GM21360 (cell line): ENCODE measurements around the gene ZNF563.
A peak's percentile ranks its signal among the peaks of the same experiment; 100 is the strongest.

Experiments used
- ATAC-seq: cut with Tn5 transposase; IDR thresholded peaks from one replicate; pipeline ENCODE4 v1.9.1; 2021; ENCODE audit warnings: mild to moderate bottlenecking, moderate library complexity; ENCODE audit not compliant: unreplicated experiment

Gene ZNF563

DNA sequence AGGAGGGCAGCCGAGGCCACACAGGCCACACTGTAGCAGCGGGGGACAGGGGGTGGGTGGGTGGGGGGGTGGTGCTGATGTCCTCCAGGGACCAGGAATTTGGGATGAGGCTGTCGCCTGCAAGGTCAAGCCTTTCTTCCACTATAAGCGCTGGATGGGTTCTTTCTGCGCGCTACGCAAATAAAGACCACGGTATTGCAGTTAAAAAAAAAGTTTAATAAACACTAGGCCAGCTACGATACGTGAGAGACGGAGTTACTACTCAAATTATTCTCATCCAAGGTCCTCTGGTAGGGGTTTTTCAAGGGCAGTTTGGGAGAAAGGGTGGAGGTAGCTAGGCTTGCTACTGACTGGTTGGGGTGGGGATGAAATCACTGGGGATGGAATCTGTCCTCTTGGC lies 38.2 kb downstream of the ZNF563 start:
- ATAC-seq = no peak

DNA sequence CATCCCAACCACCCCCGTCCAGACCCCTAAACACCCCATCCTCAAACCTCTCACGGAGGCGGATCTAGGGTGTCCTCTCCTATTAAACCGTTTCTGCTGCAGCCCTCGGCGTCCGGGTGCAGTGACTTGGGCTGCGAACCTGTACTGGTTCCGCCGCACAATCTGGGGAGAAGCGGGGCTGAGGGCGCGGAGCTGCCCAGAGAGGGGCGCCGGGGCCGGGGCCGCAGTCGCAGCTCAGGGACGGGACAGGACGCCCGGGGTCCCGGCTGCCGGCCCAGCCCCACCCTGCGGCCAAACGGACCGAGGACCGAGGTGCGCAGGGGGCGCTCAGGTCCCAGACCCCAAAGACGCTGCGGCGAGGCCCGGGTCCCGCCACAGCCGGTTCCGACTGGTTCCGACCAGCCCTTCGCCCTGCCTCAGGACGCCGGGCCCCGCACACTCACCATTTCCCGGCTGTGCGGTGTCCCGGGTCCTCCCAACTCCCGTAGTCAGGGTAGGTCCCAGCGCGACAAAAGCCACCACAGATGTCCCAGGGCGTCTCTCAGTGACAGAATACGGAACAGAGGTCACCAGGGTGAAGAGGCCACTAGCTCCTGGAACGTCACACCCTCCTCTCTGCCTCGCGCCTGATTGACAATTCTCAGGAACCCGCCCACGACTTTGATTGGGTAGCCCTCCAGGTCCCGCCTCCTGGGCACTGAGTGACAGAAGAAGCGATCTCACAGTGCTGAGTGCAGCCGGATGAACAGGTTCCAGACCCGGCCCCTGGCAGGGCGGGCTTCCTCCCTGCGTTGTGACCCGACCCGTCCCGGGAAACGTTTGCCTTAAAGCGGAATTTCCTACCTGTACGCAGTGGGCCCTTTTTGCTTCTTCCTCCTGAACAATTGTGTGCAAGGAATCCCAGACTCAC lies 38.9 kb downstream of the ZNF563 start, which contains the start of gene ZNF44:
TSS of gene ZNF44 (minus strand) at position 635 of the 910 bp plus-strand sequence. CDS start at position 446, 189 bp downstream.
- peak; percentile 77 for ATAC-seq

DNA sequence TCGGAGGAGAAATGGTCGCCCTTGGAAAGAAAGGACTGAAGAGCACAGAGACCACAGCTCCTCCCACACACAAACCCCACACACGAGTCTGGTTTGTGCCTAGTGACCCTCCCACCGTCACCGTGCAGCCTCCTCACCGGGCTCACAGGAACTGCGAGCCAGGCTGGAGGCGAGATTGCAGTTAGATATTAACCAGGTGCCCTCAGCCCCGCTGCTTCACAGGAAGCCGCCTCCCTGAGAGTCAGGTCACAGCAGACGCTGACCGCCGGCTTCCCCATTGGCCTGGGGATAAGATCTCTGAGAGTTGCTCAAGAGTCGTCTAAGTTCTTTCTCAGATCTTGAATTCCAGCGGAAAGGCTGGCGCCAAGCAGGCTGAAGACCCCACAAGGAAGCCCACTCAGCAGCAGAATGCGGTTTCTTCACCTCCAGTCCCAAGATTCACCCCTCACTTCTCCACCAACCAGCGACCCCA lies 39.6 kb downstream of the ZNF563 start:
- no peak for ATAC-seq

DNA sequence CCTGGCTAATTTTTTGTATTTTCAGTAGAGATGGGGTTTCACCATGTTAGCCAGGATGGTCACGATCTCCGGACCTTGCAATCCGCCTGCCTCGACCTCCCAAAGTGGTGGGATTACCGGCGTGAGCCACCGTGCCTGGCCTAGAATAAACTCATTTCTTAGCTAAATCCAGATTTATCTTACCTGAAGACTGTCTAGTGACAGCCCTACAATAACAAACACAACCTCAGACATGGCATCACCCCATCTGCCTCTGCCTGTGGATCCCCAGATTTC lies 43.7 kb downstream of the ZNF563 start:
- ATAC-seq = no peak

DNA sequence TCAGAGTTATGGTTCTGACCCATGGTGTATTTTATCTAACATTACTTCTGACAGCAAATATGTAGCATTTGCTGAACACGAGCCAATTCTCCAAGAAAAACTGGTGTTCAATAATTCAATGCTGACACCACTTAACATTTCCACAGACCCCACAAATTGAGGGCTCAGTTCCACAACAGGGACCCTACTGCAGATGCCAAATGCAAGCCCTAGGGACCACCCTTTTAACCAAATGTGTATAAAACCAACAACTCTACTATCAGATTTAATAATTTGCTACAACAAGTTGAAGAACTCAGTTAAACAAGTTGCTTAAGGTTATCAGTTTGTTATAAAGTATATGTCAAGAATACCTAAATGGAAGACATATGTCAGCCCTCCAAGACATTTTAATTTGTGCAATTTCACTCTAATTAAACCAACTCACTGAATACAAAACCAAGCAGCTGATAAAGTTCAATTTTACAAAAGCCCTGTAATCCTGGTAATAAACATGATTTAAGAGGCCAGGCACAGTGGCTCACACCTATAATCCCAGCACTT lies 45.4 kb downstream of the ZNF563 start:
- no peak for ATAC-seq

DNA sequence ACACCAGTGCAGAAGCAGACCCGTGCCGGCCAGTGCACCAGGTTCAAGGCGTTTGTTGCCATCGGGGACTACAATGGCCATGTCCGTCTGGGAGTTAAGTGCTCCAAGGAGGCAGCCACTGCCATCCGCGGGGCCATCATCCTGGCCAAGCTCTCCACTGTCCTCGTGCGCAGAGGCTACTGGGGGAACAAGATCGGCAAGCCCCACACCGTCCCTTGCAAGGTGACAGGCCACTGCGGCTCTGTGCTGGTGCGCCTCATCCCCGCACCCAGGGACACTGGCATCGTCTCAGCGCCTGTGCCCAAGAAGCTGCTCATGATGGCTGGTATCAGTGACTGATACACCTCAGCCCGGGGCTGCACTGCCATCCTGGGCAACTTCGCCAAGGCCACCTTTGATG lies 48.8 kb downstream of the ZNF563 start:
- no peak for ATAC-seq

DNA sequence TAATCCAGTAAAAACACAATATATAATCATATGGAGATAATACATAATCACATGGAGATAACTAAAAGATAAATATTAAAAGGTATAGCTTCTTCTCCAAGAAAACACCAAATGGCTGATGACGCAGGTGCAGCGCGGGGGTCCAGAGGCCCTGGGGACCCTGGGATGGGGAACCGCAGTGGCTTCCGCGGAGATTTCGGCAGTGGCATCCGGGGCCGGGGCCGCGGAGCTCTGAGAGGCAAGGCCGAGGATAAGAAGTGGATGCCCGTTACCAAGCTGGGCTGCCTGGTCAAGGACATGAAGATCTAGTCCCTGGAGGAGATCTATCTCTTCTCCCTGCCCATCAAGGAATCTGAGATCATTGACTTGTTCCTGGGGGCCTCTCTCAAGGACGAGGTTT lies 49.2 kb downstream of the ZNF563 start:
- ATAC-seq = no peak

DNA sequence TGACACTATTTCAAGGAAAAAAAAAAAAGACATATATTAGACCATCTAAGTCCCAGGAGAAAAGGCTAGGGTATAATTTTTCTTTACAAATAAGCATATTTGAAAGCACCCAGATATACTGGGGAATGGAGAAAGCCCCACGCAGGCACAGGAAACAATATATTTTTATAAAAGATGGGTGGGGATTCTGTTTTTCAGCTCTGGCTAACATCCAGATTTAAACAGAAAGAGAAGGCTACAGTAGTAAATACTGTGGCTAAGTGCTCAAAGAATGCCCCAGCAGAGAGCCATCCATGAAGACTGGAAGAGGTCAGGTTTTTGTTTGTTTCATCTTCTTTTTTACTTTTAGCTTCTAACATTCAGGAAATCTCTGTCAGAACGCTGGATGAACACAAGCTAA lies 54.7 kb downstream of the ZNF563 start:
- no peak for ATAC-seq

DNA sequence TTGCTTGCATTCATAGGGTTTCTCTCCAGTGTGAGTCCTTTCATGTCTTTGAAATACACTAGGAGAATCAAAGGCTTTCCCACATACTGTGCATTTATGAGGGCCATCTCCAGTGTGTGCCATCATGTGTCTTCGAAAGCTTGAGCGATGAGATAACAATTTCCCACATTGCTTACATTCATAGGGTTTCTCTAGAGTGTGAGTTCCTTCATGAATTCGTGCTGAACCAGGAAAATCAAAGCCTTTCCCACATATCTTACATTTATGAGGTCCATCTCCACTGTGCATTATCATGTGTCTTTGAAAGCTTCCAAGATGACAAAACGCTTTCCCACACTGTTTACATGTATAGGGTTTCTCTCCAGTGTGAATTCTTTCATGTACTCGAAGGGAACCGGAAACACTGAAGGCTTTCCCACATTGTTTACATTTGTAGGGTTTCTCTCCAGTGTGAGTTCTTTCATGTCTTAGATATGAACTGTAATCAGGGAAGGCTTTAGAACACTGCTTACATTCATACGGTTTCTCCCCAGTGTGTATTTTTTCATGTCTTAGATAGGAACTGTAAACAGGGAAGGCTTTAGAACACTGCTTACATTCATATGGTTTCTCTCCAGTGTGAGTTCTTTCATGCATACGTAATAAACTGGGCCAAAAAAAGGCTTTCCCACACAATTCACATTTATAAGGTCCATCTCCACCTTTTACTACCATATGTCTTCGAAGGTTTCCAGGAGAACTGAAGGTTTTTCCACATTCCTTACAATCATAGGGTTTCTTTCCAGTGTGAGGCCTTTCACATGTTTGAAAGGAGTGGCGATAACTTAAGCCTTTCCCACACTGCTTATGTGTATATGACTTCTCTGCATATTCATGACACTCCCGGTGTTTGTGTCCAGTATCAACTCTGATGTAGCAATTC lies 60.2 kb downstream of the ZNF563 start:
- no peak for ATAC-seq

DNA sequence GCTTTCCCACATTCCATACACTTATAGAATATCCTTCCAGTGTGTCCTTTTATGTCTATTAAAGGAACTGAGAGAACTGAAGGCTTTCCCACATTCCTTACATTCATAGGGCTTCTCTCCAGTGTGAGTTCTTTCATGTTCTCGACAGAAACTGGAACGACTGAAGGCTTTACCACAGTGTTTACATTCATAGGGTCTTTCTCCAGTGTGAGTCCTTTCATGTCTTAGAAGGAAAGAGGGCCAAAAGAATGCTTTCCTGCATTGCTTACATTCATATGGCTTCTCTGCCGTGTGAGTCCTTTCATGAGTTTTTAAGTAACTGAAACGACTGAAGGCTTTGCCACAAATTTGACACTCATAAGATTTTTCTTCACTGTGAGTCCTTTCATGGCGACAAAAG lies 61.0 kb downstream of the ZNF563 start:
- no peak for ATAC-seq

DNA sequence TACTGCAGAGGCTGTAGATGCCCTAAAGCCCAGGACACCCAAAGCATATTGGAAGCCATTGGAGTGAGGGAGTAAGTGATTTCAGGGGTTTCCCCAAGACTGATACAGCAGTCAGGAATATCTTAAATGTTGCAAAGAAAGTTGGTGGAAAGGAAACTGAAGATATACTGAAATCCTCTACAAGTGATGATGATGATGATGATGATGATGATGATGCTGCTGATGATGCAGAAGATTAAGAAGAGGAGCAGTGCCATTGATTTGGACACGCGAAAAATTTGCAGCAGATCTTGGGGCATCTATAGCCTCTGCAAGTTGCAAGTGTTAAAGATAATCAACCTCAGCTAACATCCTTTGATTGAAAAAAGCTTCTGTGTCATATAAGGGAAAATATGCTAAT lies 62.6 kb downstream of the ZNF563 start:
- ATAC-seq = no peak
